Measurements from ENCODE around the gene OR2A5.

- TF ChIP-seq CTCF (IDR thresholded peaks at IDR 0.05 in 2 of 3, conservative IDR thresholded peaks at IDR 0.05 in 1 of 3; ENCODE audit: insufficient read depth in 2 of 3, low read depth in 1 of 3, low read length in 3 of 3) (no peak), SMC3 (conservative IDR thresholded peaks at IDR 0.05; ENCODE audit: insufficient read depth, low read depth, low read length) (no peak), JUNB (CRISPR knock-in tag; conservative IDR thresholded peaks at IDR 0.05) (no peak), SMARCB1 (IDR thresholded peaks at IDR 0.05; ENCODE audit: insufficient read length, low read depth) (no peak), ZNF174 (CRISPR knock-in tag; IDR thresholded peaks at IDR 0.05) (no peak), HDAC2 (IDR thresholded peaks at IDR 0.05) (no peak)
Observed at GRCh38 chr7:144100607-144101006, 51.9 kb downstream of the OR2A5 start.

Measured in K562 (cell line).